A673 (cell line): Measurements from ENCODE around the gene ARID3A. TPM values are rescaled to one million over a fixed set of nuclear protein-coding genes. Genes with fewer than 3 reads are reported as not detected.

Source experiments
- BruUV-seq: library from RNA; stranded (reverse); fragments of 400-500 nt; replicated peaks from 2 replicates; lab custom pipeline; 2021; lab: Mats Ljungman, UMichigan
- CTCF ChIA-PET: fragments of 300-600 bp; sonication (Branson Sonifier 250); formaldehyde crosslinking; loops from one replicate; lab custom pipeline; 2022; ENCODE audit warnings: antibody characterized with exemption; lab: Charles Lee
- POLR2A ChIA-PET: fragments of 300-600 bp; sonication (Branson Sonifier 250); formaldehyde crosslinking; loops from one replicate; lab custom pipeline; 2022; ENCODE audit warnings: antibody characterized with exemption; ENCODE audit not compliant: low non-redundant PET; lab: Charles Lee
- DNase-seq: peaks from one replicate; pipeline ENCODE4 v3.0.0-alpha.2; 2015; ENCODE audit warnings: low spot score
- H3K27ac ChIP-seq: fragments of 200-600 bp; sonication (generic); 2 replicates; pipeline ENCODE4 v1.5.1; 2016; ENCODE audit warnings: mixed run types, low read depth, mild to moderate bottlenecking, mixed read lengths, antibody characterized with exemption, low read length; ENCODE audit not compliant: poor library complexity, severe bottlenecking
- H3K27me3 ChIP-seq: fragments of 200-600 bp; sonication (generic); replicated peaks from 2 replicates; pipeline ENCODE4 v1.6.1; 2017; ENCODE audit warnings: mixed run types, low read depth, mild to moderate bottlenecking, mixed read lengths, antibody characterized with exemption, low read length; ENCODE audit not compliant: insufficient read depth, poor library complexity
- H3K36me3 ChIP-seq: fragments of 200-600 bp; sonication (generic); 2 replicates; pipeline ENCODE4 v1.6.1; 2016; ENCODE audit warnings: mixed run types, mild to moderate bottlenecking, mixed read lengths, antibody characterized with exemption, low read length; ENCODE audit not compliant: insufficient read depth, poor library complexity, severe bottlenecking
- H3K4me1 ChIP-seq: fragments of 200-600 bp; sonication (generic); 2 replicates; pipeline ENCODE4 v1.6.1; 2017; ENCODE audit warnings: mixed run types, mild to moderate bottlenecking, mixed read lengths, antibody characterized with exemption, low read length; ENCODE audit not compliant: insufficient read depth, poor library complexity, severe bottlenecking
- H3K4me3 ChIP-seq: fragments of 200-600 bp; sonication (generic); 2 replicates; pipeline ENCODE4 v1.5.1; 2016; ENCODE audit warnings: low read depth, mixed run types, mild to moderate bottlenecking, mixed read lengths, low read length; ENCODE audit not compliant: poor library complexity, severe bottlenecking
- H3K9me3 ChIP-seq: fragments of 200-600 bp; sonication (generic); 2 replicates; pipeline ENCODE4 v1.6.1; 2016; ENCODE audit warnings: mixed run types, low read depth, mild to moderate bottlenecking, mixed read lengths, antibody characterized with exemption, low read length; ENCODE audit not compliant: poor library complexity, severe bottlenecking
- EZH2 ChIP-seq: fragments of 200-600 bp; sonication (generic); IDR thresholded peaks from 2 replicates; pipeline ENCODE4 v1.6.1; 2017; ENCODE audit warnings: borderline replicate concordance, low read depth, mild to moderate bottlenecking, mixed read lengths, antibody characterized with exemption, low read length; ENCODE audit not compliant: poor library complexity, severe bottlenecking
- intact Hi-C: fragments of 100-400 bp; cut with micrococcal nuclease; formaldehyde crosslinking; loops from one replicate; pipeline ENCODE4 v1.10.0; 2022; ENCODE audit not compliant: unreplicated experiment
- total RNA-seq: library from RNA; stranded (reverse); gene quantifications from 2 replicates; pipeline ENCODE4 v1.2.3, GENCODE V29; 2021
- TF ChIP-seq, protein P1 (sequence below): fragments of 300-800, 200-600 bp; sonication (generic); conservative IDR thresholded peaks from 2 replicates; pipeline ENCODE4 v1.5.1; 2017; ENCODE audit warnings: low read depth, mild to moderate bottlenecking, antibody characterized with exemption, low read length, moderate library complexity, mixed read lengths

Gene ARID3A
- total RNA-seq, 1 experiment from 2014 or later: 19.6 TPM

DNA sequence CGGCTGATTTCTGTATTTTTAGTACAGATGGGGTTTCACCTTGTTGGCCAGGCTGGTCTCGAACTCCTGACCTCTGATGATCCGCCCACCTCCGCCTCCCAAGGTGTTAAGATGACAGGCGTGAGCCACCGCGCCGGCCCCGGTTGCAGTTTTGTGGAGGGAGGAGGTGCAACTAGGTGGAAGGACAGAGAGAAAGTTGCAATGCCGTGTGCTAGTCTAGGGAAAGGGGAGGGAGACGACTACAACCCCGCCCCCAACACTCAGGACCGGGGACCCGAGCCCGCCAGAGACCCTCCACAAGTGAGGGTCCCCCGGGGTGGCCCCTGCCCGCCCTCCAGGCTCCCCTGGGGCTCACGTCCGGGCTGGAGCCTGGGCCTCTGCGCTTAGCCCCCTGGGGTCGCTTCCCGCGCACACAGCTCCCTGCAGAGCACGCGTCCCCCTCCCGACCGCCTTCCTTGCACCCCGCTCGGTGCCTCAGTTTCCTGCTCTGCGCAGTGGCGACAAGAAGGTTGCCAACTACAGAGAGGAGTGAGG is 1.2 kb upstream of the ARID3A start:
- peak overlapping the region; percentile 97 for H3K4me3 ChIP-seq
- H3K9me3 ChIP-seq: no peaks in the 10 kb centered on the region
- CTCF ChIA-PET: interaction anchor here (0.6 kb wide), 1 partner anchor 70 kb away, joined by 3 read pairs; no protein-coding TSS in a partner anchor
- TF ChIP-seq EZH2: no peak
- TF ChIP-seq, protein P1, sequence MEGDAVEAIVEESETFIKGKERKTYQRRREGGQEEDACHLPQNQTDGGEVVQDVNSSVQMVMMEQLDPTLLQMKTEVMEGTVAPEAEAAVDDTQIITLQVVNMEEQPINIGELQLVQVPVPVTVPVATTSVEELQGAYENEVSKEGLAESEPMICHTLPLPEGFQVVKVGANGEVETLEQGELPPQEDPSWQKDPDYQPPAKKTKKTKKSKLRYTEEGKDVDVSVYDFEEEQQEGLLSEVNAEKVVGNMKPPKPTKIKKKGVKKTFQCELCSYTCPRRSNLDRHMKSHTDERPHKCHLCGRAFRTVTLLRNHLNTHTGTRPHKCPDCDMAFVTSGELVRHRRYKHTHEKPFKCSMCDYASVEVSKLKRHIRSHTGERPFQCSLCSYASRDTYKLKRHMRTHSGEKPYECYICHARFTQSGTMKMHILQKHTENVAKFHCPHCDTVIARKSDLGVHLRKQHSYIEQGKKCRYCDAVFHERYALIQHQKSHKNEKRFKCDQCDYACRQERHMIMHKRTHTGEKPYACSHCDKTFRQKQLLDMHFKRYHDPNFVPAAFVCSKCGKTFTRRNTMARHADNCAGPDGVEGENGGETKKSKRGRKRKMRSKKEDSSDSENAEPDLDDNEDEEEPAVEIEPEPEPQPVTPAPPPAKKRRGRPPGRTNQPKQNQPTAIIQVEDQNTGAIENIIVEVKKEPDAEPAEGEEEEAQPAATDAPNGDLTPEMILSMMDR: no peak
- DNase-seq: no peak
- peaks cover 19% of the 10 kb centered on the region for H3K4me1 ChIP-seq
- H3K27ac ChIP-seq: peak overlapping the region; percentile 92
- peaks cover 9% of the 10 kb centered on the region for H3K27me3 ChIP-seq
- intact Hi-C loops: loop anchor here (1.0 to 5.0 kb wide), 3 partner anchors 58 to 318 kb away; partner anchors contain the start of gene ATP5F1D
- peaks cover 3% of the 10 kb centered on the region for H3K36me3 ChIP-seq
- POLR2A ChIA-PET: no interaction called here
- no TSS peak for BruUV-seq

GRCh38 chr19:925087-925525 is 729 bp upstream of the ARID3A start:
- Histone ChIP-seq H3K27ac (peak overlapping the region; percentile 92), H3K36me3 (peaks cover 3% of the 10 kb centered on the region), H3K9me3 (no peaks in the 10 kb centered on the region), H3K4me3 (peak overlapping the region; percentile 97), H3K4me1 (peaks cover 19% of the 10 kb centered on the region), H3K27me3 (peaks cover 5% of the 10 kb centered on the region)
- no peak for TF ChIP-seq EZH2
- TF ChIP-seq, protein P1: no peak
- ChIA-PET CTCF (no interaction called here), POLR2A (no interaction called here)
- no TSS peak for BruUV-seq
- intact Hi-C loops: loop anchor here (1.0 kb wide), 1 partner anchor 57 kb away; no protein-coding TSS in a partner anchor
- no peak for DNase-seq

- POLR2A ChIA-PET: no interaction called here
- Histone ChIP-seq H3K27me3 (no peaks in the 10 kb centered on the region), H3K36me3 (peaks cover 6% of the 10 kb centered on the region), H3K27ac (peak overlapping the region; percentile 92), H3K4me1 (peaks cover 13% of the 10 kb centered on the region), H3K4me3 (peak overlapping the region; percentile 97), H3K9me3 (no peaks in the 10 kb centered on the region)
- intact Hi-C loops: no loop called here
- BruUV-seq: no TSS peak
- CTCF ChIA-PET: no interaction called here
- TF ChIP-seq, protein P1: no peak
- TF ChIP-seq EZH2: no peak
- DNase-seq: no peak
Measured at GRCh38 chr19:926323-926588, 421 bp downstream of the ARID3A start.
